Measurements from ENCODE around the gene SRXN1. TPM values are rescaled to one million over a fixed set of nuclear protein-coding genes. Genes with fewer than 3 reads are reported as not detected.

Gene SRXN1
- total and polyA plus RNA-seq, 9 donors = 12.0 to 34.2 (median 25.1) TPM

DNA sequence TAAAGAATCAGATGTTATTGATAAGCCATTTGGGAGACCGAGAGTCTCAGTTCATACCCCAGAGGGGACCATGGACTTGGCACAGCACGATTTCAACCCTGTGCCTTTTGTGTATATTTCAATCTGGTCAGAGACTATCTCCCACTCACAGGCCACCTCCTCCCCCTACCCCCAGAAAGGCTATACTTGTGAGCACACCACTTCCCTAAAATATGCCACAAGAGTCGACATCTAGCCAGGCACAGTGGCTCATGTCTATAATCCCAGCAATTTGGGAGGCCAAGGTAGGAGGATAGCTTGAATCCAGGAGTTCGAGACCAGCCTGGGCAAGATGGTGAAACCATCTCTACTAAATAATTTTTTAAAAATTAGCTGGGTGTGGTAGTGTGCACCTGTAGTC is 29.3 kb downstream of the SRXN1 start:
- Histone ChIP-seq H3K27me3 (no peaks in the 10 kb centered on the region), H3K27ac (no peak overlapping the region), H3K9me3 (no peaks in the 10 kb centered on the region), H3K4me3 (no peak overlapping the region), H3K36me3 (no peaks in the 10 kb centered on the region), H3K4me1 (ENCODE audit: insufficient read depth) (no peaks in the 10 kb centered on the region)
- TF ChIP-seq POLR2A (IDR thresholded peaks at IDR 0.05) (no peak), EP300 (IDR thresholded peaks at IDR 0.05) (no peak)
- TF ChIP-seq, protein P1, sequence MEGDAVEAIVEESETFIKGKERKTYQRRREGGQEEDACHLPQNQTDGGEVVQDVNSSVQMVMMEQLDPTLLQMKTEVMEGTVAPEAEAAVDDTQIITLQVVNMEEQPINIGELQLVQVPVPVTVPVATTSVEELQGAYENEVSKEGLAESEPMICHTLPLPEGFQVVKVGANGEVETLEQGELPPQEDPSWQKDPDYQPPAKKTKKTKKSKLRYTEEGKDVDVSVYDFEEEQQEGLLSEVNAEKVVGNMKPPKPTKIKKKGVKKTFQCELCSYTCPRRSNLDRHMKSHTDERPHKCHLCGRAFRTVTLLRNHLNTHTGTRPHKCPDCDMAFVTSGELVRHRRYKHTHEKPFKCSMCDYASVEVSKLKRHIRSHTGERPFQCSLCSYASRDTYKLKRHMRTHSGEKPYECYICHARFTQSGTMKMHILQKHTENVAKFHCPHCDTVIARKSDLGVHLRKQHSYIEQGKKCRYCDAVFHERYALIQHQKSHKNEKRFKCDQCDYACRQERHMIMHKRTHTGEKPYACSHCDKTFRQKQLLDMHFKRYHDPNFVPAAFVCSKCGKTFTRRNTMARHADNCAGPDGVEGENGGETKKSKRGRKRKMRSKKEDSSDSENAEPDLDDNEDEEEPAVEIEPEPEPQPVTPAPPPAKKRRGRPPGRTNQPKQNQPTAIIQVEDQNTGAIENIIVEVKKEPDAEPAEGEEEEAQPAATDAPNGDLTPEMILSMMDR (IDR thresholded peaks at IDR 0.05) = no peak
- DNase-seq = no peak
- WGBS, 3 donors = 58 to 71% (median 67%) methylated on average over 4 of the region's 4 CpGs
- intact Hi-C loops (cut with DNase I) = no loop called here

DNA sequence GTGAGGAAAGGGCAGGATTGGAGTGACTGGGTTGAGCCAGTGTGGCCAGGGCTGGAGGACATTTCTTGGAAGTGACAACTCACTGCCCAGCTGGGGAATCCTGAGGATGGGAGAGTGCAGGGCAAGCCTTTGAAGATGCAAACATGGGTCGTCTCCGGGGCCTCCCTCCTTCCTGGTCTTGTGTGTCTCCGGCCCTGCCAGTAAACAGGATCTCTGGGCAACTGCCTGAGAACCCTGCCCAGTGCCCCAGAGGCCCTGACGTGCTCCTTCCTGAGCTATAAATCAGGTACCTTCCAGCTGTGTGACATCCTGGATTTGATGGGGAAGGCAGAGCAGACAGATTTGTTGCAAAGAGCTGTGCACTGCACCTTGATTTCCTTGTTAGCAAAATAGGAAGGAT is 30.0 kb downstream of the SRXN1 start:
- WGBS, 3 donors = 11 to 19% (median 13%) methylated on average over 4 of the region's 4 CpGs
- no peak for TF ChIP-seq POLR2A (IDR thresholded peaks at IDR 0.05)
- no peak for TF ChIP-seq EP300 (IDR thresholded peaks at IDR 0.05)
- TF ChIP-seq, protein P1 (IDR thresholded peaks at IDR 0.05) = no peak

DNA sequence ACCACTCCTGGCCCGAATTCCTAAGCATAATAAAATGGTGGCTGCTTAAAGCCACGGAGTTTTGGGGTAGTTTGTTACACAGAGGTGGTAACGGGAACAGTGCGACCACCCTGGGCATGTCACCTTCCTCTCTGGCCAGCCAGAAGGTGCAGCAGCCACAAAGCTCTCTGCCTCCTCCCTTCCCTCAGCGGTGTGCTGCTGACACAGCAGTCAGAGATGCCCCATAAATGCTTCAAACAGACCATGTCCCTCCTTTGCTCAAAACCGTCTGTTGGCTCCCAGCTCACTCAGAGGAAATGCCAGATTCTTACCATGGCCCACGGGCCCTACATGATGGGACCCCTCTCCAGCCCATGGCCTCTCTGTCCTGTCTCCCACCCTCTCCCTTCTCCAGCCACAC is 30.8 kb downstream of the SRXN1 start:
- Histone ChIP-seq H3K9me3 (peaks cover 0 to 8% of the 10 kb centered on the region in 2 donors), H3K27ac (no peak overlapping the region), H3K4me3 (no peak overlapping the region), H3K4me1 (ENCODE audit: insufficient read depth) (no peaks in the 10 kb centered on the region), H3K27me3 (no peaks in the 10 kb centered on the region), H3K36me3 (no peaks in the 10 kb centered on the region)
- no peak for DNase-seq
- WGBS, 3 donors = 69 to 80% (median 76%) methylated on average over 7 of the region's 7 CpGs
- TF ChIP-seq, protein P1 (IDR thresholded peaks at IDR 0.05) = no peak
- TF ChIP-seq EP300 (IDR thresholded peaks at IDR 0.05) (no peak), POLR2A (IDR thresholded peaks at IDR 0.05) (no peak)
- intact Hi-C loops (cut with DNase I) = no loop called here

More for the DNA sequence above, 30.0 kb downstream of the SRXN1 start:
- no peak for DNase-seq
- Histone ChIP-seq H3K4me3 (no peak overlapping the region), H3K9me3 (peaks cover 0 to 6% of the 10 kb centered on the region in 2 donors), H3K27me3 (no peaks in the 10 kb centered on the region), H3K4me1 (ENCODE audit: insufficient read depth) (no peaks in the 10 kb centered on the region), H3K27ac (no peak overlapping the region), H3K36me3 (no peaks in the 10 kb centered on the region)
- intact Hi-C loops (cut with DNase I) = no loop called here

DNA sequence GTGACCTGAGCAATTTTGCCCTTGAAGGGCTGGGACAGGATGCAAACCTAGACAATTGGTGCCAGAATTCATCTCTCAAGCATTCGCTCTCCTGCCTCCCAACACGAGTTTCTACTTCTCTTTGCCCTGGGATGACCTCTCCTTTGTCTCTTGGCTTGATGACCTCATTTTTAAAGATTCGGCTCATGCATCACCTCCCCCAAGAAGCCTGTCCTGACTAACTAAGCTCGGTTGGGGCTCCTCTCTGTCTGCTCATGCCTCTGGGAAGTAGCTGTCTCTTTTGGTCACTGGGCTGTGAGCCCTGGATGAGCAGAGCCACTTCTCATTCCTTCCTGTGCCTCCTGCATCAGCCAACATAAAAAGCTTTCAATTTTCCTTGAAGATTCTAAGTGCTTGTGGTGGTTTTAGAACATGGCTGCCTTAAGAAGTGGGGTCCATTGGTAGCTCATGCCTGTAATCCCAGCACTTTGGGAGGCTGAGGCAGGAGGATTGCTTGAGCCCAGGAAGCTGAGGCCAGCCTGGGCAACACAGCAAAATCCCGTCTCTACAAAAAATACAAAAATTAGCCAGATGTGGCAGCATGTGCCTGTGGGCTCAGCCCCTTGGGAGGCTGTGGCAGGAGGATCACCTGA is 31.8 kb downstream of the SRXN1 start:
- intact Hi-C loops (cut with DNase I) = no loop called here
- WGBS, 3 donors = 46 to 50% (median 48%) methylated on average over 5 of the region's 5 CpGs
- no peaks in the 10 kb centered on the region for H3K27me3 ChIP-seq
- H3K36me3 ChIP-seq = no peaks in the 10 kb centered on the region
- no peak for DNase-seq
- no peak overlapping the region for H3K4me3 ChIP-seq
- peaks cover 0 to 8% of the 10 kb centered on the region in 2 donors for H3K9me3 ChIP-seq
- no peak for TF ChIP-seq EP300 (IDR thresholded peaks at IDR 0.05)
- TF ChIP-seq, protein P1 (IDR thresholded peaks at IDR 0.05) = no peak
- no peak for TF ChIP-seq POLR2A (IDR thresholded peaks at IDR 0.05)
- no peak overlapping the region for H3K27ac ChIP-seq
- H3K4me1 ChIP-seq (ENCODE audit: insufficient read depth) = no peaks in the 10 kb centered on the region
